ENCODE data around the gene RANBP3.

DNA sequence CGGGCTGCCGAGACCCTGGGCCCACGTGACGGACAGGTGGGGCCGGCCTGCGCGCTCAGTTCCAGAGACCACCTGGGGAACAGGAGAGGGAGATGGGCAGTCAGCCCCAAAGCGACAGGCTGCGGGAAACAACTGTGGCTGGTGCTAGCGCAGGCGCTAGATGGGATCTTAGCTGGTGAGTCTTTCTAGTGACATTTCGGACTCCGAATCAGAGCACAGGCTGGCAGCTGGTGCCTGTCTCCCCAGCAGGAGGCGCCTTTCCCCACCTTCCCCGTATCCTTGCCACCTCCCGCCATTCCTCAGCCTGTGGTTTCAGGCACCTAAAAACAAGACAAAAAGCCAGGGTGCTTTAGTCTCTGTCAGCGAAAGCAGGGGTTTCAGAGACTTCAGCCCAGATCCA lies 19.4 kb upstream of the RANBP3 start:
- TF ChIP-seq CTCF (IDR thresholded peaks at IDR 0.05) (no peak), EP300 (IDR thresholded peaks at IDR 0.05) (no peak), POLR2AphosphoS5 (IDR thresholded peaks at IDR 0.05) (no peak)

All from upper lobe of left lung (tissue), 4 donors.